K562 (cell line): ENCODE measurements around the gene TXLNG. TPM values are rescaled to one million over a fixed set of nuclear protein-coding genes. Genes with fewer than 3 reads are reported as not detected.

ENCODE experiments used
- BRD4 ChIP-seq: fragments of 200-600 bp; sonication (generic); IDR thresholded peaks from 2 replicates; pipeline ENCODE4 v1.6.1; 2017; ENCODE audit warnings: inconsistent platforms
- CBX2 ChIP-seq: fragments of 200-600 bp; sonication (generic); IDR thresholded peaks from one replicate; pipeline ENCODE4 v1.6.1; 2012; ENCODE audit warnings: mild to moderate bottlenecking, low read length, inconsistent platforms; ENCODE audit not compliant: insufficient read depth, poor library complexity, severe bottlenecking
- CBX5 ChIP-seq: IDR thresholded peaks from 2 replicates; pipeline ENCODE4 v1.6.1; 2014; ENCODE audit warnings: low read depth, borderline replicate concordance
- ESRRA ChIP-seq: fragments of 450-650 bp; IDR thresholded peaks from 2 replicates; pipeline ENCODE4 v1.6.1; 2014; ENCODE audit warnings: low read depth, mild to moderate bottlenecking, moderate library complexity, borderline replicate concordance
- HCFC1 ChIP-seq: IDR thresholded peaks from 2 replicates; pipeline ENCODE4 v1.6.1; 2012; ENCODE audit warnings: low read depth, low read length, improper control_type of control experiment
- HDAC1 ChIP-seq, 2 experiments: fragments of 450-650 bp; IDR thresholded peaks; 2 replicates each; pipeline ENCODE4 v1.6.1; 2016 to 2017; ENCODE audit warnings: inconsistent platforms in 1 of 2, mild to moderate bottlenecking in 1 of 2, moderate library complexity in 1 of 2
- HDGF ChIP-seq: fragments of 450-650 bp; IDR thresholded peaks from 2 replicates; pipeline ENCODE4 v1.6.1; 2016
- IRF2 ChIP-seq: sonication (generic); formaldehyde crosslinking; IDR thresholded peaks from 2 replicates; pipeline ENCODE4 v1.8.1; 2022; ENCODE audit warnings: mild to moderate bottlenecking, missing genetic modification reagents
- KDM1A ChIP-seq, 2 experiments: fragments of 450-650 bp; IDR thresholded peaks; 2 replicates each; pipeline ENCODE4 v1.6.1; 2016; ENCODE audit warnings: mild to moderate bottlenecking in 2 of 2
- MEIS2 ChIP-seq: fragments of 450-650 bp; IDR thresholded peaks from 2 replicates; pipeline ENCODE4 v1.6.1; 2014; ENCODE audit warnings: mild to moderate bottlenecking; ENCODE audit not compliant: partially characterized antibody
- MNT ChIP-seq, 2 experiments: fragments of 450-650 bp; conservative IDR thresholded peaks; 2 replicates each; pipeline ENCODE4 v1.6.1; 2017; ENCODE audit warnings: mild to moderate bottlenecking in 2 of 2, moderate library complexity in 2 of 2
- MTA3 ChIP-seq: fragments of 450-650 bp; formaldehyde crosslinking; IDR thresholded peaks from 2 replicates; pipeline ENCODE4 v1.6.1; 2017; ENCODE audit warnings: mild to moderate bottlenecking, borderline replicate concordance
- NR2C1 ChIP-seq, 2 experiments: fragments of 450-650 bp; IDR thresholded peaks; 2 replicates each; pipeline ENCODE4 v1.6.1; 2017; ENCODE audit warnings: mild to moderate bottlenecking in 2 of 2, antibody characterized with exemption in 1 of 2, inconsistent platforms in 1 of 2, missing compliant biosample characterization in 1 of 2, missing genetic modification characterization in 1 of 2
- NR4A1 ChIP-seq, 2 experiments: fragments of 250-450 bp in 1 of 2; fragments of 450-650 bp in 1 of 2; sonication (Bioruptor Pico) in 1 of 2; IDR thresholded peaks; 2 replicates each; pipeline versions ENCODE4 v1.4.0 to v1.6.1; 2016 to 2020; ENCODE audit warnings: mild to moderate bottlenecking in 2 of 2, missing compliant biosample characterization in 1 of 2, missing genetic modification characterization in 1 of 2, moderate library complexity in 1 of 2
- POLR2A ChIP-seq: fragments of 450-650 bp; conservative IDR thresholded peaks from 2 replicates; pipeline ENCODE4 v1.6.1; 2016
- RB1 ChIP-seq: fragments of 450-650 bp; IDR thresholded peaks from 2 replicates; pipeline ENCODE4 v1.6.1; 2017; ENCODE audit warnings: low read depth, mild to moderate bottlenecking
- RBM39 ChIP-seq: fragments of 200-400 bp; formaldehyde crosslinking; optimal IDR thresholded peaks from 2 replicates; pipeline ENCODE3; 2018; ENCODE audit warnings: low read depth, low read length
- RFX7 ChIP-seq: fragments of 250-450 bp; sonication (Bioruptor Pico); IDR thresholded peaks from 2 replicates; pipeline ENCODE4 v1.5.1; 2021; ENCODE audit warnings: mild to moderate bottlenecking
- SMAD1 ChIP-seq: fragments of 150-350 bp; IDR thresholded peaks from 2 replicates; pipeline ENCODE4 v1.6.1; 2014; ENCODE audit warnings: low read length, low read depth; ENCODE audit not compliant: partially characterized antibody
- SMAD4 ChIP-seq: fragments of 250-450 bp; sonication (Bioruptor Pico); conservative IDR thresholded peaks from 2 replicates; pipeline ENCODE4 v1.8.0; 2021; ENCODE audit warnings: inconsistent platforms, mild to moderate bottlenecking, moderate library complexity
- SMARCB1 ChIP-seq: IDR thresholded peaks from 2 replicates; pipeline ENCODE4 v1.6.1; 2011; ENCODE audit warnings: improper control_type of control experiment, low read depth; ENCODE audit not compliant: insufficient read length
- SMC3 ChIP-seq: conservative IDR thresholded peaks from 2 replicates; pipeline ENCODE4 v1.6.1; 2011; ENCODE audit warnings: low read depth, low read length, improper control_type of control experiment; ENCODE audit not compliant: insufficient read depth
- SUPT5H ChIP-seq: fragments of 450-650 bp; IDR thresholded peaks from 2 replicates; pipeline ENCODE4 v1.6.1; 2016
- TAF1 ChIP-seq: IDR thresholded peaks from 2 replicates; pipeline ENCODE4 v1.6.1; 2011; ENCODE audit warnings: mild to moderate bottlenecking, low read length, moderate library complexity; ENCODE audit not compliant: insufficient read depth, control insufficient read depth, severe bottlenecking; ENCODE audit errors: extremely low read depth
- ZNF354B ChIP-seq: fragments of 250-450 bp; sonication (Bioruptor Pico); IDR thresholded peaks from 2 replicates; pipeline ENCODE4 v1.4.0; 2020
- ZSCAN29 ChIP-seq: fragments of 450-650 bp; IDR thresholded peaks from 2 replicates; pipeline ENCODE4 v1.6.1; 2017
- polyA plus RNA-seq, 8 experiments: library from polyadenylated mRNA; depleted of rRNA in 4 of 8; stranded (reverse) in 5 of 8; unstranded in 3 of 8; fragments of >200 nt; fragmentation: Nextera tagmentation in 2 of 8; fragmentation: Illumina TruSeq in 1 of 8; extraction: Ambion mirVana in 2 of 8; extraction: Trizol in 1 of 8; gene quantifications; 2 replicates each; pipeline versions ENCODE4 v1.2.1 to v1.2.3, GENCODE V29; 2011 to 2014; ENCODE audit warnings: inconsistent platforms in 1 of 8, missing spikeins in 1 of 8
- total RNA-seq, 7 experiments: library from RNA; depleted of rRNA in 6 of 7; stranded (reverse); fragments of >200 nt in 6 of 7; fragmentation: Illumina TruSeq in 2 of 7; extraction: Trizol in 2 of 7; gene quantifications; 2 replicates each; pipeline versions ENCODE4 v1.2.1 to v1.2.3, GENCODE V29; 2011 to 2021; ENCODE audit warnings: low replicate concordance in 1 of 7
- TF ChIP-seq, protein P1 (sequence below): sonication (generic); formaldehyde crosslinking; IDR thresholded peaks from 2 replicates; pipeline ENCODE4 v1.8.1; 2023; ENCODE audit warnings: mild to moderate bottlenecking, missing genetic modification reagents

The TXLNG gene
- total and polyA plus RNA-seq, 9 of the 15 experiments (the other 6 are each of a cell fraction or from before 2014, with no cell fraction given) = 13.1 to 47.0 (median 31.6) TPM

DNA sequence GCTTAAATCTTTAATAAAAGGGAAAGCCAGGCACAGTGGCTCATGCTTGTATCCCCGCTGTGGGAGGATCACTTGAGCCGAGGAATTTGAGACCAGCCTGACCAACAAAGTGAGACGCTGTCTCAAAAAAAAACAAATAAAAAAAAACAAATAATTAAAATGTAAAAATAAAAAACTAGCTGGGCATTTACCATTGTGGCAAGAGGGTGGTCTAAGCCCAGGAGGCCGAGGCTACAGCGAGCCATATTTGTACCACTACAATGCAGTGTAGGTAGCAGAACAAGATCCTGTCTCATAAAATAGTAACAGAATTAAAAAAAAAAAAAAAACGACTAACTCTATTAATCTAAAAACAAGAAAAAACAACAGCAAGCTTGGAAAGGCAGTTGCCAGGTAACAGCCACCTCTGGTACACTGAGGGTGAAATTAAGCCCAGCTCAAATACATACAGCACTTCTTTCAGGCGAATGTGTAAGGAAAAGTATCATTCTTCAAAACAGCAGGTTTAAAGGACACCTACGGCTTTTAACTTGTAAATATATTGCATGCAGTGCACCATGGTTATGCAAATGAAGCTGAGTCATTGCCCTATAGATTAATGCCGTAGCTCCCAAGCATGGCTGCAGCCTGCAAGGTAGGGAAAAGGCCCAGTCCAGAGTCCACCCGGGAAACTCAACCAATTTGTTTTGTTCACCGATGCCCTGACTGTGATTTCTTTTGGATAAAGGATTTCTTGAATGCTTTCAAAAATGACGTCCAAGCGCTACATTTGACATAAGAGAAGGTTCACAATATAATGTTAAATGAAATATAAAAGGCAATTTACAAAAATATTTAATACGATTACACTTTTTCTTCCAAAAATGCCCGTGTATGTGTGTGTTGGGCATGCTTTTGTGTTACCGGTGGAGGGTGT, 14.5 kb upstream of the TXLNG start (continued):
- peak in 1 of 2 experiments; percentile 27; a peak in 2 of 4 replicates for TF ChIP-seq HDAC1 (IDR thresholded peaks at IDR 0.05)
- TF ChIP-seq MEIS2 = no peak
- TF ChIP-seq RB1 = no peak
- TF ChIP-seq POLR2A = peak; percentile 100
- TF ChIP-seq BRD4 = no peak
- TF ChIP-seq, protein P1, sequence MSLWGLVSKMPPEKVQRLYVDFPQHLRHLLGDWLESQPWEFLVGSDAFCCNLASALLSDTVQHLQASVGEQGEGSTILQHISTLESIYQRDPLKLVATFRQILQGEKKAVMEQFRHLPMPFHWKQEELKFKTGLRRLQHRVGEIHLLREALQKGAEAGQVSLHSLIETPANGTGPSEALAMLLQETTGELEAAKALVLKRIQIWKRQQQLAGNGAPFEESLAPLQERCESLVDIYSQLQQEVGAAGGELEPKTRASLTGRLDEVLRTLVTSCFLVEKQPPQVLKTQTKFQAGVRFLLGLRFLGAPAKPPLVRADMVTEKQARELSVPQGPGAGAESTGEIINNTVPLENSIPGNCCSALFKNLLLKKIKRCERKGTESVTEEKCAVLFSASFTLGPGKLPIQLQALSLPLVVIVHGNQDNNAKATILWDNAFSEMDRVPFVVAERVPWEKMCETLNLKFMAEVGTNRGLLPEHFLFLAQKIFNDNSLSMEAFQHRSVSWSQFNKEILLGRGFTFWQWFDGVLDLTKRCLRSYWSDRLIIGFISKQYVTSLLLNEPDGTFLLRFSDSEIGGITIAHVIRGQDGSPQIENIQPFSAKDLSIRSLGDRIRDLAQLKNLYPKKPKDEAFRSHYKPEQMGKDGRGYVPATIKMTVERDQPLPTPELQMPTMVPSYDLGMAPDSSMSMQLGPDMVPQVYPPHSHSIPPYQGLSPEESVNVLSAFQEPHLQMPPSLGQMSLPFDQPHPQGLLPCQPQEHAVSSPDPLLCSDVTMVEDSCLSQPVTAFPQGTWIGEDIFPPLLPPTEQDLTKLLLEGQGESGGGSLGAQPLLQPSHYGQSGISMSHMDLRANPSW (CRISPR knock-in tag) = no peak
- no peak for TF ChIP-seq SMARCB1
- TF ChIP-seq SMAD1 = peak; percentile 99
- peak; percentile 100 for TF ChIP-seq SUPT5H
- TF ChIP-seq NR4A1 (CRISPR knock-in tag; IDR thresholded peaks at IDR 0.05) = no peak
- TF ChIP-seq NR4A1 (tag; IDR thresholded peaks at IDR 0.05) = no peak
- TF ChIP-seq NR2C1 (IDR thresholded peaks at IDR 0.05) = no peak
- no peak for TF ChIP-seq NR2C1 (tag; IDR thresholded peaks at IDR 0.05)
- no peak for TF ChIP-seq IRF2
- no peak for TF ChIP-seq ESRRA
- TF ChIP-seq RFX7 (CRISPR knock-in tag) = peak; percentile 92
- TF ChIP-seq CBX2 = no peak
- peak; percentile 94 for TF ChIP-seq RBM39
- no peak for TF ChIP-seq HDGF
- no peak for TF ChIP-seq ZNF354B (CRISPR knock-in tag)
- TF ChIP-seq SMAD4 (CRISPR knock-in tag) = no peak
- no peak; a peak in 1 of 4 replicates for TF ChIP-seq KDM1A (IDR thresholded peaks at IDR 0.05)
- peak; percentile 84 for TF ChIP-seq TAF1
- no peak for TF ChIP-seq CBX5
- TF ChIP-seq ZSCAN29 = no peak
- no peak for TF ChIP-seq SMC3
- TF ChIP-seq HCFC1 = peak; percentile 21; the same call in 1 of the 2 replicates
- TF ChIP-seq MTA3 = peak; percentile 95; the same call in 1 of the 2 replicates
- TF ChIP-seq MNT (conservative IDR thresholded peaks at IDR 0.05) = peak; percentile 36 to 49
